Heart left ventricle (tissue), 13 donors: ENCODE results near the gene SPDYE4.

Experiments
- POLR2A ChIP-seq, 2 donors: fragments of 450-650 bp; IDR thresholded peaks; one replicate each; pipeline ENCODE4 v1.6.1; 2017; ENCODE audit warnings: antibody characterized with exemption in 2 of 2, mild to moderate bottlenecking in 2 of 2, moderate library complexity in 2 of 2
- TF ChIP-seq, protein P1 (sequence below), 12 donors: fragments of 200-600 bp; sonication (generic) in 4 of 12; IDR thresholded peaks; one replicate each; pipeline versions ENCODE4 v1.5.0 to v1.8.0; 2018 to 2022; ENCODE audit warnings: antibody characterized with exemption in 12 of 12, mild to moderate bottlenecking in 5 of 12
- donor health status: ischemic (EF 13 %, LVEDD 7.1; RV severe dilation, severe dysfunction).
- donor health status: DM: no; HTN: yes; CAD: no.
- donor health status: DM: no; HTN: no; CAD: no.
- donor health status: ischemic (EF 25% LVEDD 6.9; RV normal size, moderate dysfunction).
- donor health status: ischemic (EF 25% LVEDD 5.7; RV mildly dilated, moderate dysfunction).
- donor health status: ischemic (EF 35%, LVEDD 5.7; RV mildly dilated, moderate dysfunction).
- donor health status: nonischemic (EF 11% LVEDD 7.7; RV severe dilation, severe dysfunction).
- donor health status: DM: yes; HTN: yes; CAD: no.
- donor health status: PGD.
- donor health status: ischemic (EF 29% LVEDD 5.4; RV normal size, mild dysfunction).
- donor health status: nonischemic (EF 23%, LVEDD 6.1; RV moderate dilation, normal function).

GRCh38 chr17:8766731-8767130 is 8.4 kb upstream of the SPDYE4 start:
- TF ChIP-seq, protein P1, sequence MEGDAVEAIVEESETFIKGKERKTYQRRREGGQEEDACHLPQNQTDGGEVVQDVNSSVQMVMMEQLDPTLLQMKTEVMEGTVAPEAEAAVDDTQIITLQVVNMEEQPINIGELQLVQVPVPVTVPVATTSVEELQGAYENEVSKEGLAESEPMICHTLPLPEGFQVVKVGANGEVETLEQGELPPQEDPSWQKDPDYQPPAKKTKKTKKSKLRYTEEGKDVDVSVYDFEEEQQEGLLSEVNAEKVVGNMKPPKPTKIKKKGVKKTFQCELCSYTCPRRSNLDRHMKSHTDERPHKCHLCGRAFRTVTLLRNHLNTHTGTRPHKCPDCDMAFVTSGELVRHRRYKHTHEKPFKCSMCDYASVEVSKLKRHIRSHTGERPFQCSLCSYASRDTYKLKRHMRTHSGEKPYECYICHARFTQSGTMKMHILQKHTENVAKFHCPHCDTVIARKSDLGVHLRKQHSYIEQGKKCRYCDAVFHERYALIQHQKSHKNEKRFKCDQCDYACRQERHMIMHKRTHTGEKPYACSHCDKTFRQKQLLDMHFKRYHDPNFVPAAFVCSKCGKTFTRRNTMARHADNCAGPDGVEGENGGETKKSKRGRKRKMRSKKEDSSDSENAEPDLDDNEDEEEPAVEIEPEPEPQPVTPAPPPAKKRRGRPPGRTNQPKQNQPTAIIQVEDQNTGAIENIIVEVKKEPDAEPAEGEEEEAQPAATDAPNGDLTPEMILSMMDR (IDR thresholded peaks at IDR 0.05) = no peak
- no peak for TF ChIP-seq POLR2A (IDR thresholded peaks at IDR 0.05)
